Measurements from ENCODE around the gene STAT3.
"Not testable (repeated sequence)": the region's sequence is repeated elsewhere in the genome, so short reads cannot be mapped to it uniquely, and the experiment has no call there.

Gene STAT3

GRCh38 chr17:42388381-42389134, at the start of gene STAT3:
Gene STAT3, minus strand, starts transcription at chr17:42388442. Its CDS starts 39,926 bp downstream, at chr17:42348516.
- peak; percentile 100 for DNase-seq

DNA sequence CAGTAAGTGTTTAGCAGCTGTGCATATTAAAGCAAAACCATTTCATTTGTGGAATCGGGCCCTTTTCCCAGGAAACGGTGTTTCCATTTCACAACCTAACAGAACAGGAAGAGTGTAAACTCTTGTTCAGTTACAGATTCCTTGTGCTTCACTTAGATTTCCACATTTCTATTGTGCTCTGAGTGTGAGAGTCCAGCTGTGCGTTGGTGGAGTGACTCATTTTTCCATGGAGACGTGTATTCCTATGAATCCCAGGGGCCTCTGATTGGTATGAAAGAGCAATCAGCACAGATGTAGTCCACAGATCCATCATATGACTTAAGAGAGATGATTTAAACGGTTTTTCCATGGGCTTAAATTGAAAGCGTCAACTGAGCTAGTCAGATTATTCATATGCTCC, 48.1 kb upstream of the STAT3 start:
- DNase-seq, result peak; percentile 99

- DNase-seq, result peak; percentile 44
These were observed 43.5 kb upstream of the STAT3 start for GRCh38 chr17:42431758-42432161.

DNA sequence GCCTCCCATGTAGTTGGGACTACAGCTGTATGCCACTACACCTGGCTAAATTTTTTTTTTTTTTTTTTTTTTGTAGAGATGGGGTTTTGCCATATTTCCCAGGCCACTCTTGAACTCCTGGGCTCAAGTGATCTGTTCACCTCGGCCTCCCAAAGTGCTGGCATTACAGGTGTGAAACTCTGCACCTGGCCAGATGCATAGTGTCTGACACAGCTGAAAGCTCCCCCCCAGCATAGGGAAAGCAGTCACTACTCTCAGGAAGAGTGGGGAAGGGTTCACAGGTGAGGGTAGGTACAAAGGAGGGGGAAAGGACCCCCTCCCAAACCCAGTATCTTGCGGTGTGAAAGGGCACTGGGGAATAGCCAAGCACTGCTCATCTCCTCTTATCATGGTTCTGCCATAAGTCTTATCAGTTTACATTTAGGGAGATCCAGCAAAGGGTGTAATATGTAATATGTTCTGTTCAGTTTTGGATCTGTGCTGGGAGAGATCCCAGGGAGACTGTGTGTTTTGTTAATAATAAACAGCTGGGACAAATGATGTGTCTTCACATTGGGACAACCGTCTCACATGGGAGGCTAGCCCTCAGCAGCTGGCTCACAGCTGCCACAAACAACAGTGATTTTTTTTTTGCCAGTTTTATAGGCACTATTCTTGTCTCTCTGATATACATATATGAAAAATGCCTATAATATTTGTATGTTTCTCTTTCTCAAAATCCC, 41.6 kb upstream of the STAT3 start:
- DNase-seq, result no peak

DNA sequence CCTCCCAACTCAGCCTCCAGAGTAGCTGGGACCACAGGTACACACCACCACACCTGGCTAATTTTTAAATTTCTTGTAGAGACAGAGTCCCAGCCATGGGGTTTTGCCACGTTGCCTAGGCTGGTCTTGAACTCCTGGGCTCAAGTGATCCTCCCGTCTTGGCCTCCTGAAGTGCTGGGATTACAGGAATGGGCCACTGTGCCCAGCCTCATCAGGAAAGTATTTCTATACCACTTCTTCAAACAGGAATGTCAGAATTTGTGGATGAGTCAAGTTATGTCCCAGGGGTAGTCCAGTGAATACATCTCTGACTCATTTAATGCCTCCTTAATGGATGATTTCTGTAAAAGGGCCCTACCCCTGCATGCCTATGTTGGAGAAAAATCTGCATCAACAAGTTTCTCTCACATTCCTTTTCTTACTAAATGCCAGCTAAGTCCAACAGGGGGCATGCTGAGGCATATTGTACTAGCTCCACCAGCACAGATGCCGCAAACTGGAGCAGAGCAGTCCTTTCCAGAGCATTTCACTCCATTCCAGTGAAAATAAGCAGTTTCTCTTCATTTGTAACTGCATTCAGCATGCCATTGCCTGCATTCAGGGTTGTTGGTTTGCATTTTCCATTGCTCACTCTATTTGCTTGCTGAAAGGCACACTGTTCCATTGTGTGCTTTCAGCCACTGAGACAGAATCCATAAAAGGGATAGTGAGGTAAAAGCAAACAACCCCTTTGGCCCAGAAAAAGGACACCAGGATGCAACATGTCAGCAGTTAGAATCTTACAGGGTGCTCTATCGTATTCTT, 40.1 kb upstream of the STAT3 start:
- peak; percentile 99 for DNase-seq

DNA sequence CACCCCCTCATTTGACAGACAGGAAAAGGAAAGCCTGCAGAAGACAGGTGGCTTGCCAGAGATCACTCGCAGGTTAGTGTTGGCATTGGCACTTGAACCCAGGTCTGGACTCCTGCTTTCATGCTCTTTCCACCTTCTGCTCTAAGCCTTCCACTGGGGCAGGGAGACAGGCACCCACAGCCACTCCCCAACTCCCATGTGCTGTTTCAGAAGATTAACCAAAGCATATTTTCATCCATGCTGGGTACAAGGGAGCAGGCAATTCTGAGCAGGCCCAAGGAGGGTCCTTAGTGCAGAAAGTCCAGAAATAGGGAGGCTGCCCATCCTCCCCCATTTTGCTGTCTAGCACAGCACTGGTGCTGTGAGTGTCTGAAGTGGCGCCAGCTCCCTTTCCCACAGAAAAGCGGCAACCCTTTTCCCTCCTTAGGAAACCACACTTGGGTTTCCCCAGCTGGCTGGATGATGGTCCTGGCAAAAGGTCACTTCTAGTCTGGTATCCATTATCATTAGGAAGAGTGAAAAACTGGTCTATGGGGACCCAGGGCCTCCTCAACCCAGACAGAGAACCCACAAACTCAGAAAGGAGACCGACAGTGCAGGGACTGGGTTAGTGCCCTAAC, 36.9 kb upstream of the STAT3 start:
- peak; percentile 70 for DNase-seq

DNA sequence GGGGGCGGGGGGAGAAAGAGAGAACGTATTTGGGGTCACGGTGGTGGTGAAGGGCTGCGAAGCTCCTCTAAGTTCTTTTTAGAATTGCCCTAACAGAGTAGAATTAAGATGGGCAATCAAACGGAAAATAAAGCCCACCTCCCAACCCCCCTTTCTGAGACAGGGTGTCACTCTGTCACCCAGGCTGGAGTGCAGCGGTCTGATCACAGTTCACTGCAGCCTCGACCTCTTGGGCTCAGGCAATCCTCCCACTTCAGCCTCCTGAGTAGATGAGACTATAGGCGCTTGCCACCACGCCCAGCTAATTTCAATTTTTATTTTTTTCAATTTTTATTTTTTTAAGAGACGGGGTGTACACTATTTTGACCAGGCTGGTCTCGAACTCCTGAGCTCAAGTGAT, 35.5 kb upstream of the STAT3 start:
- no peak for DNase-seq

- DNase-seq, result peak; percentile 99
These were observed 34.9 kb upstream of the STAT3 start, which contains the start of gene CAVIN1 for GRCh38 chr17:42422958-42423712. Gene CAVIN1, minus strand, starts transcription at chr17:42423256. Its CDS starts 159 bp downstream, at chr17:42423097.

DNA sequence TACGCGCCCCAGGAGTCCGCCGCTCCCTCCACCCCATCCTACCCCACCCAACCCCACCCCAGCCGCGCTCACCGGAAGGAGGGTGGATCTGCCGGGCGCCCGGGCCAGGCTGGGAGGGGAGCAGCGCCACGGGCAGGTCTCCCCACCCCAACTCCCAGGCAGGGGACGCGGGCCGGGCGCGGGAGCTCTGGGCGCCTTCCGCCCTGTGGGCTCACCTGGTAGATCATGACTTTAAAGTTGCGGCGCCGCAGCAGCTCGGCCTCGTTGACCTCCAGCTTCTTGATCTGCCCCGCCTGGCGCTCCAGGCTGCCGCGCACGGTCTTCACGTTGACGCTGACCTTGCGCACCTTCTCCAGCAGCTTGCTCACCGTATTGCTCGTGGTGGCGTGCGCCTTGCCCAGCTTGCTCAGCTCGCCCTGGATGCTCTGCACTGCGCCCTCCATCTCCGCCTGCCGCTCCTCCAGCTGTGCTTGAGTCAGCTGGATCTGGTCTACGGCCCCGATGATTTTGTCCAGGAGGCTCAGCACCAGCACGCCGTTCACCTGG, 34.2 kb upstream of the STAT3 start:
- no peak for DNase-seq

GRCh38 chr17:42421507-42422338, 33.5 kb upstream of the STAT3 start:
- peak; percentile 72 for DNase-seq

GRCh38 chr17:42421136-42421506, 32.9 kb upstream of the STAT3 start:
- no peak for DNase-seq

DNA sequence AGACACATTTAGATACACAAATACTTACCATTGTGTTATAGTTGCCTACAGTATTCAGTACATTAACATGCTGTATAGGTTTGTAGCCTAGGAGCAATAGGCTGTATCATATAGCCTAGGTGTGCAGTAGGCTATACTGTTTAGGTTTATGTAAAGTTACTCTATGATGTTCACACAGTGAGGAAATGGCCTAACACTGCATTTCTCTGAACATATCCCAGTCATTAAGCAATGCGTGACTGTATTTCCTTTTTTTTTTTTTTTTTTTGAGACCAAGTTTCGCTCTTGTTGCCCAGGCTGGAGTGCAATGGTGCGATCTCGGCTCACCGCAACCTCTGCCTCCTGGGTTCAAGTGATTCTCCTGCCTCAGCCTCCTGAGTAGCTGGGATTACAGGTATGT, 29.7 kb upstream of the STAT3 start:
- DNase-seq, result not testable (repeated sequence)

GRCh38 chr17:42414704-42415409, 26.6 kb upstream of the STAT3 start:
- no peak for DNase-seq

GRCh38 chr17:42413464-42414040, 25.3 kb upstream of the STAT3 start:
- DNase-seq, result no peak

DNA sequence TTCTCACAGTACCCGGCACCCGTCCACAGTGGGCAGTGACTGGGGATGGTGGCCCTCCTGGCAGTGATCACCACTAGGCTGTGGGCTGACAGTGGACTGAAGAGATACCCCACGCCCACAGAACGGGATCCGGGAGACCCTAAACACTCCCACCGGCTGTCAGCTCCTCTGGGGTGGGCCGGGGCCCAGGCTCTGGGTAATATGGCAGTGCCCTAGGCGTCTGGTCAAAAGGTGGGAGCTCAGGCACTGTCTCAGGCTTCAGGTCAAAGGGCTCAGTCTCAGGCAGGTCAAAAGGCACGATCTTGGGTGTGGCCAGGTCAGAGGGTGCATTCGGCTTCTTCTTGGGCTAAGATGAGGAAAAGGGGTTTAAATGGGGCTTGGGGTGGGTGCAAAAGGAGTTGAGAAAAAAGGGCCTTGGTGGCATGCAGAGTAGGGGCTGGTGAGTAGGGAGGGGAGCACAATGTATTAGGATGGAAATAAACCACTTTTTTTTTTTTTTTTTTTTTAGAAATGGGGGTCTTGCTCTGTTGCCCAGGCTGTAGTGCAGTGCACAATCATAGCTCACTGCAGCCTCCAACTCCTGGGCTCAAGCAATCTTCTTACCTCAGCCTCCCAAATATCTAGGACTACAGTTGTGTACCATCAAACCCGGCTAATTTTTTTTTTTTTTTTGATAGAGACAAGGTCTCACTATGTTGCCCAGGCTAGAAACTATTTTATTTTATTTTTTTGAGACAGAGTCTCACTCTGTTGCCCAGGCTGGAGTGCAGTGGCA, 23.9 kb upstream of the STAT3 start:
- DNase-seq, result no peak

- no peak for DNase-seq
These were observed 23.1 kb upstream of the STAT3 start for GRCh38 chr17:42411361-42411760.

DNA sequence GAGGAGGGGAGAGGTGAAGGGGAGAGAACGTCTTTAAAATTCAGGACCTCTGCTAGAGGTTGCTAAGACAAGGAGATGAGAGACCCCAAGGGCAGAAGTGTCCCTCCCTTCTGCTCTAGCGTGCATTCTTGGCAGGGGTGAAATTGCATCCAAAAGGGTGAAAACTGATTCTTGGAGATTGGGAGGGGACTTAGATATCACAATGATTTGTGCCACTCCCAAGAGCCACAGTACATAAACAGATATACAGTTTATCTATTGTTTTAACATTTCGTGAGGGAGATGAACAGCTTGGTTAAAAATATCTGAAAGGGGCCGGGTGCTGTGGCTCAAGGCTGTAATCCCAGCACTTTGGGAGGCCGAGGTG, 22.1 kb upstream of the STAT3 start:
- no peak for DNase-seq

DNA sequence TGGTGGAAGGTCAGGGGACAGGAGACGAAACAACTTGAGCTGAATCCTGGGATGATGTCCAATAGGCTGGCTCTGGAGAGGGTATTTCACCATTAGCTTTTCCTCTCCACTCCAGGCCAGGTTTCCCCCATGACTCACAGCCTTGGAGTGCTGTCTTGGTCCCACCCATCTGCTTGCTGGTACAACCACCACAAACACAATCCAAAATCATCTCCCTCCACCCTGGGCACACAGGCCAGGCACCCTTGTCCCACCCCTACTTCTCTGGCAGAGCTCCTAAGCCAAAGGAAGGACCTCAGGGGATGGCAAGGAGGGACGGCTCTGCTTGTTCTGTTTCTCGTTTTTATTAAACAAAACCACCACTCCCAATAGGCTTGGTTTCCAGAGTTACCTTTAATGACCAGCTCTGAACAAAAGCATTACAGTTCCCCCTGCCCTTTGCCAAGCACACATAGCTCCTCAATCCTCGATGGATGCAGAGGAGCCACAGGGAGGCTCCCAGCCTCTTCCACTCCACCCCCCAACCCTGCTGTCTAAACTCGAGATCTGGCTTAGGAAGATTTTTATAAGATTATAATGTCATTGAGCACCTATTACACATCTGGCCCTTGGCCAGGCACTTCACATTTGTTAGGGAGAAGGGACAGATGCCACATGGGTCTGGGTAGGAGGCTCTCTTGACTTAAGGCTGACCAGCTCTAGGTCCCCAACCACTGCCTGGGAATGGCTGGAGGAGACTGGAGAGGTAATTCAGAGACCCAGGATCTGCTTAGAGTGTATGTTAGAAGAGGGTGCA, 21.5 kb upstream of the STAT3 start:
- DNase-seq, result peak; percentile 85
